Measurements from ENCODE around the gene GRIN3B.

GRIN3B gene

DNA sequence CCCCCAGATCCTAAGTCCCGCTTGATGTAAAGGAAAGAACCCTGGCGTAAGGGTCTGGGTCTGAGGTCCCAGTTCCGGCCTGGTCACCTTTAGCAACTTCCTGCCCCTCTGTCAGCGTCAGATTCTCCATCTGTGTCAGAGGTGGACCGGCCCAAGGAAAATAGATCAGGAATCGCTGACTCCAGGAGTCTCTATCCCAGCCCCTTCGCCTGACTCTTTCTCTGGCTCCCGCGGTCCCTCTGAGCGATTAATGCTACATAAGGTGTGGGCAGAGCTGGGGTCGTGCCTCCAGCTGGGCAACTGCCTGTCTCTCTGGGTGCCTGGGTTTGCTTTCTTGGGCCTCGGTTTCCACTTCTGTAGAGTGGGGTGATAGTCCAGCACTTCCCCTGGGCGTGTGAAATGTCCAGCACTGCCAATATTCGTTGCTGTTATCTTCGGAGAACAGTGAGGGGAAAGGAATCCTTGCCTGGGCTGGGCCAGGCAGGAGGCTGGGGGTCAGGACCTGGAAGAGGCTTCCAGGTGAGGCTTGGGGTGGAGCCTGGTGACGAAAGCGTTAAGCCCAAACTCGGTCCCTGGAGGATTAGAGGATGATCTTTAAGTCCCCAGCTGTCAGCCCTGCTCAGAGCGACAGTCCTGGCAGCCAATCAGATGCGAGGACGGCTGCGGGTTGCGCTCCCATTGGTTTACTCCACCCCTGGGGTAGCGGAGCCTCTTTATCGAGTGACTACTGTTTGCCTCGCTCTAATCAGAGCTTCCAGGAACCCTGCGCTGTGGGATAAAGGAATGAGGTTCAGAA is 40.5 kb downstream of the GRIN3B start:
- H3K9me3 ChIP-seq (ENCODE audit: insufficient read depth, low read length): no peaks in the 10 kb centered on the region
- H2AFZ ChIP-seq (ENCODE audit: low read depth, low read length): no peak overlapping the region
- peaks cover 5% of the 10 kb centered on the region; the same call in 1 of the 2 replicates for H4K20me1 ChIP-seq (ENCODE audit: insufficient read depth, low read length)
- peak overlapping the region; percentile 82 for H3K4me3 ChIP-seq (ENCODE audit: low read length)
- H3K27ac ChIP-seq (ENCODE audit: low read length): peak overlapping the region; percentile 66
- H3K9ac ChIP-seq (ENCODE audit: low read length): peak overlapping the region; percentile 77
- no peaks in the 10 kb centered on the region for H3K27me3 ChIP-seq (ENCODE audit: low read depth, low read length)
- peaks cover 27% of the 10 kb centered on the region for H3K36me3 ChIP-seq (replicated peaks; ENCODE audit: low read depth, low read length)
- H3K4me1 ChIP-seq (ENCODE audit: low read length): peaks cover 41% of the 10 kb centered on the region
- peak overlapping the region; percentile 95 for H3K4me2 ChIP-seq (ENCODE audit: low read length)
- TF ChIP-seq, protein P1, sequence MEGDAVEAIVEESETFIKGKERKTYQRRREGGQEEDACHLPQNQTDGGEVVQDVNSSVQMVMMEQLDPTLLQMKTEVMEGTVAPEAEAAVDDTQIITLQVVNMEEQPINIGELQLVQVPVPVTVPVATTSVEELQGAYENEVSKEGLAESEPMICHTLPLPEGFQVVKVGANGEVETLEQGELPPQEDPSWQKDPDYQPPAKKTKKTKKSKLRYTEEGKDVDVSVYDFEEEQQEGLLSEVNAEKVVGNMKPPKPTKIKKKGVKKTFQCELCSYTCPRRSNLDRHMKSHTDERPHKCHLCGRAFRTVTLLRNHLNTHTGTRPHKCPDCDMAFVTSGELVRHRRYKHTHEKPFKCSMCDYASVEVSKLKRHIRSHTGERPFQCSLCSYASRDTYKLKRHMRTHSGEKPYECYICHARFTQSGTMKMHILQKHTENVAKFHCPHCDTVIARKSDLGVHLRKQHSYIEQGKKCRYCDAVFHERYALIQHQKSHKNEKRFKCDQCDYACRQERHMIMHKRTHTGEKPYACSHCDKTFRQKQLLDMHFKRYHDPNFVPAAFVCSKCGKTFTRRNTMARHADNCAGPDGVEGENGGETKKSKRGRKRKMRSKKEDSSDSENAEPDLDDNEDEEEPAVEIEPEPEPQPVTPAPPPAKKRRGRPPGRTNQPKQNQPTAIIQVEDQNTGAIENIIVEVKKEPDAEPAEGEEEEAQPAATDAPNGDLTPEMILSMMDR (IDR thresholded peaks at IDR 0.05; ENCODE audit: low read depth, low read length): no peak
- TF ChIP-seq EZH2phosphoT487 (IDR thresholded peaks at IDR 0.05; ENCODE audit: low read depth): no peak
- H3K79me2 ChIP-seq (ENCODE audit: low read length): peaks cover 17% of the 10 kb centered on the region; the same call in 1 of the 2 replicates

DNA sequence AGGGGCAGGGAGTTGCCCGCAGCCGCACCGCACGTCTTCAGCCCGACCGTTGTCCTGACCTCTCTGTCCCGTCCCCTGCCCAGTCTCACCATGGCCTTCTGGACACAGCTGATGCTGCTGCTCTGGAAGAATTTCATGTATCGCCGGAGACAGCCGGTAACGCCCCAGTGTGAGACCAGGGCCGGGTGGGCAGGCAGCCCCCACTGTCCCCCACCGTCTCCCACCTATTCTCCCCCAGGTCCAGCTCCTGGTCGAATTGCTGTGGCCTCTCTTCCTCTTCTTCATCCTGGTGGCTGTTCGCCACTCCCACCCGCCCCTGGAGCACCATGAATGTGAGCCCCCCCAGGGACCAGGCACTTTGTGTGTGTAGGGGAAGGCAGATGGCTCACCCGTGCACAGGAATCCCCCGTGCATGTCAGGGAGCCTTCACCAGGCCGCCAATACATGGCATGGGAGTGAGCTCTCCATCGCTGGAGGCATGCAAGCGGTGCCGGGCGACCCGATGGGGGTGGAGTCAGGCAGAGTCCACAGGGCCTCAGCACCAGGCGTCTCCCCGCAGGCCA is 41.1 kb downstream of the GRIN3B start:
- H3K4me3 ChIP-seq (ENCODE audit: low read length): peak overlapping the region; percentile 82
- H2AFZ ChIP-seq (ENCODE audit: low read depth, low read length): no peak overlapping the region
- H3K4me2 ChIP-seq (ENCODE audit: low read length): peak overlapping the region; percentile 95
- no peaks in the 10 kb centered on the region for H3K27me3 ChIP-seq (ENCODE audit: low read depth, low read length)
- peaks cover 37% of the 10 kb centered on the region for H3K4me1 ChIP-seq (ENCODE audit: low read length)
- peaks cover 23% of the 10 kb centered on the region for H3K36me3 ChIP-seq (replicated peaks; ENCODE audit: low read depth, low read length)
- H3K9me3 ChIP-seq (ENCODE audit: insufficient read depth, low read length): no peaks in the 10 kb centered on the region
- peaks cover 13% of the 10 kb centered on the region; the same call in 1 of the 2 replicates for H3K79me2 ChIP-seq (ENCODE audit: low read length)
- peak overlapping the region; percentile 25; the same call in 1 of the 2 replicates for H3K9ac ChIP-seq (ENCODE audit: low read length)
- no peak overlapping the region for H3K27ac ChIP-seq (ENCODE audit: low read length)
- H4K20me1 ChIP-seq (ENCODE audit: insufficient read depth, low read length): peaks cover 5% of the 10 kb centered on the region; the same call in 1 of the 2 replicates
- TF ChIP-seq, protein P1 (IDR thresholded peaks at IDR 0.05; ENCODE audit: low read depth, low read length): no peak
- TF ChIP-seq EZH2phosphoT487 (IDR thresholded peaks at IDR 0.05; ENCODE audit: low read depth): no peak

DNA sequence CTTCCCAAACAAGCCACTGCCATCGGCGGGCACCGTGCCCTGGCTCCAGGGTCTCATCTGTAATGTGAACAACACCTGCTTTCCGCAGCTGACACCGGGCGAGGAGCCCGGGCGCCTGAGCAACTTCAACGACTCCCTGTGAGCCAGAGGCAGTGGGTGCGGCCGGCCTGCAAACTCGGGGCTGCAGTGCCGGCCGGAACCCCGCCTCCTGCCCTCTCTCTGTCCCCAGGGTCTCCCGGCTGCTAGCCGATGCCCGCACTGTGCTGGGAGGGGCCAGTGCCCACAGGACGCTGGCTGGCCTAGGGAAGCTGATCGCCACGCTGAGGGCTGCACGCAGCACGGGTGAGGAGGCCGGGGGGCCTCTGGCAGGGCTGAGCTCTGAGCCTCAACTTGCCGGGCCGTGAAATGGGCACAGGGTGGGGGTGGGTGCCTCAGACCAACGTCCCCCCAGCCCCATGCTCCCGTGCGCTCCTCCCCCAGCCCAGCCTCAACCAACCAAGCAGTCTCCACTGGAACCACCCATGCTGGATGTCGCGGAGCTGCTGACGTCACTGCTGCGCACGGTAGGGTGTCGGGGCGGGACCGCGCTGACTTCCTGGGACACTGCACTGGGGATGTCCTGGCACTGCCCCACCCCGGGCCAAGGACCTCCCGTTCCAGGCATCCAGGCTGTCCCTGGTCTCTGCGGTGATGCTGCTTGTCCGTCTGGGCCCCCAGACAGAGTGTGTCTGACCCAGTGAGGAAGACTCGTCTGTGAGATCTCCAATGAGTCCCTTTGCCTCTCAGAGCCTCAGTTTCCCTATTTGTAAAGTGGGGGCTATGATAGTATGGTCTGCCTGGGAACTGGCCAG is 41.8 kb downstream of the GRIN3B start:
- Histone ChIP-seq H3K9ac (ENCODE audit: low read length) (no peak overlapping the region), H3K27me3 (ENCODE audit: low read depth, low read length) (no peaks in the 10 kb centered on the region), H3K4me1 (ENCODE audit: low read length) (peaks cover 31% of the 10 kb centered on the region), H3K27ac (ENCODE audit: low read length) (no peak overlapping the region), H3K4me3 (ENCODE audit: low read length) (no peak overlapping the region), H3K4me2 (ENCODE audit: low read length) (no peak overlapping the region), H3K36me3 (replicated peaks; ENCODE audit: low read depth, low read length) (peaks cover 26% of the 10 kb centered on the region), H4K20me1 (ENCODE audit: insufficient read depth, low read length) (peaks cover 5% of the 10 kb centered on the region; the same call in 1 of the 2 replicates), H3K79me2 (ENCODE audit: low read length) (peaks cover 11% of the 10 kb centered on the region; the same call in 1 of the 2 replicates), H2AFZ (ENCODE audit: low read depth, low read length) (no peak overlapping the region), H3K9me3 (ENCODE audit: insufficient read depth, low read length) (no peaks in the 10 kb centered on the region)
- no peak for TF ChIP-seq EZH2phosphoT487 (IDR thresholded peaks at IDR 0.05; ENCODE audit: low read depth)
- TF ChIP-seq, protein P1 (IDR thresholded peaks at IDR 0.05; ENCODE audit: low read depth, low read length): no peak

Data from OCI-LY3 (cell line).